Stimulated activated CD4-positive, alpha-beta T cell treated with anti-CD3 and anti-CD28 coated beads, Interleukin-1b, Interleukin-23, amount 100 ng/mL, for 1 hour (primary cell): ENCODE measurements around the gene FSHR.

ENCODE experiments used
- DNase-seq, 2 donors: peaks; one replicate each; pipeline ENCODE4 v3.0.0-alpha.2; 2020; ENCODE audit warnings: low read depth in 2 of 2

FSHR gene

DNA sequence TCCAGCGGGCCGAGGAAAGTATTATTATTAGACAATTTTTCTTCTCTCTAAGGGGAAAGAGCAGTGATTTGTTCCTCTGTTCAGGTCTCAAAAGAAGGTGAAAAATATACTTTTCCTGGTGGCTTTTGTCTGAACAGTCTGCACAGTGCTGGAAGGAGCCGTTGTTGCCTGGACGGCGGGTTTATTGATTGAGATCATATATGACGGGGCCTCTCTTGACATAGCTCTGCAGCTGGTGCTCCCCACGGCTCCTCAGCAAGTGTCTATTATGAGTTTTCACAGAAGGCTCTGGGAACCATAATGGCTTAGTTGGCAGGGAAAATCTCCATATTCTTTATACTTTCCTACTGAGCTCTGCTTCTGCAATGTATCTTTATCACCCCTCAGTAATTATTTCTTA lies 42.9 kb downstream of the FSHR start:
- no peak for DNase-seq

GRCh38 chr2:49111006-49111405 lies 43.3 kb downstream of the FSHR start:
- no peak for DNase-seq

DNA sequence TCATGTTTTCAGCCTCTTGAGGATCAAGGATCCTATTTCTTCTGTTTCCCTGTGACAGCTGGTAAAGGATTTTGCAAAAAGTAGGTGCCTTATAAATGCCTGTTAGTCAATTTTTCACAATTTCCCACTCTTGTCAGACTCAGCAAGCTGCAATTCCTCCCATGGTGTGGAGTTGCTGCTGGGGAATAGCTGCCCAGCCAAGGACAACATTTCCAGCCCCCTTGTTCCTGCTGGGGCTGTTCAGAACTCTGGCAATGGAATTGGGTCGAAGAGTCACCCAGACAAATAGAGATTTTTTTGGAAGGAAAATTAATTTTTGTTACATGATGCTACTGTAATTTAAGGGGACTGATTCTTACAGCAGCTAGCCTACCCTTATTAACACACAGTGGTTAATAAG lies 43.7 kb downstream of the FSHR start:
- DNase-seq: no peak

GRCh38 chr2:49108851-49109250 lies 45.5 kb downstream of the FSHR start:
- DNase-seq: no peak

- DNase-seq: no peak
These were observed 45.9 kb downstream of the FSHR start for GRCh38 chr2:49108436-49108835.

DNA sequence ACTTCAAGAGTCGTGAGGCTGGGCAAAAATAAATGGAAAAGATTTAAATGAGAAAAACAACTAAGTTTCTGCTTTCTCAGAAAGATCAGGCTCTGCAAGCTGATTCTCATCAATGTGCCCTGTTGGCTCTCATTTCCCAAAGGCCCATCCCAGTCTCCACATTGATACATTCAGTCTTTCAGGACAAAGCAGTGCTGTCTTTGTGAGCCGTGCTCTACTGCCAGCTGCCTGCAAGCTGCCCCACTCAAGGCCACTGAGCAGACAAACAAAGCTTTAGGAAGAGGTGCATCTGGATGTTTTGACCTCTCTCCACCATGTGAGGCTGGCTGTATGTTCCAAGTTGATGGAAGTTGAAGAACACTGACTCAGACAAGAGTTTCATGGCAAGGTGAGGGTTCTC lies 48.8 kb downstream of the FSHR start:
- DNase-seq: no peak

DNA sequence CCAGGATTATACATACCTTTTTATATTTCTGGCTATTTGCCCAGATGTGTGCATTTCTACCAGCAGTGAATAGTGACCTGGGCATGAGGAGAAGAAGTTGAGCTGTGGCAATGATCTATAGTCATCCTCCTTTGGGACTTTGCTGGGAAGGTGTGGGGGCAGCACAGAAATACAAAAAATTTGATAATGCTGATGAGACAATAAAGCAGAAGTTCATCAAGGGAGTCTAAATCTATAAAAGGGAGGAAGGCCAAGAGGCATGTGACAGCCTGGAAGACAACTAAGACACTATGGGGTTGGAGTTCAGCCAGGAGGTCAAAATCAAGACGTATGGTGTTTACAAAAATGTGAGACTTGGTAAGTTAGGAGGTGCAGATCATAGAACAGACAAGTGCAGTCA lies 52.2 kb downstream of the FSHR start:
- no peak for DNase-seq

DNA sequence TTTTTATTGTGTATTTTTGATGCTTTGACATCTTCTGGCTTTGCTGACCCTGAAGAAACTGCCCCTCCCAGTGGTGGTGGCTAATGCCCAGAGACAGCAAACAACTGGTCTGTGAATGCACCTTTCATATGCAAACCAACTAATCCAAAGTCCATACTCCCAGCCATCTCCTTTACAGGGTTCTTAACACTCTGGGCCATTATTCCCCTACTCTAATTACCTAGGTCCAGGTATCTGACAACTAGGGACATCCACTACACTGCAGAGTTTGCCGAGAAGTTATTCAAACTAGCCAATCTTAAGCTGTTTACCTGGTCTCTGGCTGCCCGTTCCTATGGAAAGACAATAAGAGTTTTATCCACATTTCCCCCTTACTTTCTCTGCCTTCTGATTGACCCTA lies 73.6 kb downstream of the FSHR start:
- DNase-seq: no peak

GRCh38 chr2:49070716-49071115 lies 83.6 kb downstream of the FSHR start:
- no peak for DNase-seq

GRCh38 chr2:49069829-49070228 lies 84.5 kb downstream of the FSHR start:
- DNase-seq: no peak

GRCh38 chr2:49068613-49069012 lies 85.7 kb downstream of the FSHR start:
- no peak for DNase-seq

DNA sequence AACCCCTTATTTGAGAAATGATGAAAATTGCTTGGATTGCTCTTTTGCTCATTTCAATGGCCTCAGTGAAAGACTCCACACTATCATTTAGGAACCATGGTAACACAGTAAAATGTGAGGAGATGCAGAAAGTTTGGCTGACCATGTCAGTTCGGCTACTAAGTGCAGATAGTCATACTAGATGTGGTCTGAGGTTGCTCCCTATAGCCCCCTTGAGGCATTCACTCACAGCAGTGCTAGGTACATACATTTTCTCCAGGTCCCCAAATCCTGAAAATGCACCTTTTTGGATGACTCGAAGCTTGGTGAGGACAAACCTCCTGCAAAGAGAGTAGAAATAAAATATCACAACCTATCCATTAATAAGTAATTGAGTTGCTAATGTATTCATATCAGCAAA lies 86.3 kb downstream of the FSHR start:
- DNase-seq: no peak

DNA sequence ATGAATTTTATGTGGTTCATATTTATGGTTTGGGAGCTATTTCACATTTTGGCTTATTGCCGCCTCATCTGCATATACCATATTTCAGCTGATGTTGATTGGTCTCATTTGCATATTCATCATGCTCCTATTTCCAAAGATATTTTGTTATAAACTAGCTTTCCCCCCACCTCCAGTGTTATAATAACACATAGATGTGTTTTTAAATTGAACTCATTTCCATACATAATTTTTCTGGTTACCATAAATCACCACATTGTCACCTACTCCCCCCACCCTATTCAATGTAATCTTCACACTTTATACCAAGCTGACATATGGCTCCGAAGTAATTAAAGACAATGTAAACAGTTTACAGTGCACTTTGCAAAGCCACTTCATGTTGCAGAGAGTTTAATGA lies 101.2 kb downstream of the FSHR start:
- no peak for DNase-seq

DNA sequence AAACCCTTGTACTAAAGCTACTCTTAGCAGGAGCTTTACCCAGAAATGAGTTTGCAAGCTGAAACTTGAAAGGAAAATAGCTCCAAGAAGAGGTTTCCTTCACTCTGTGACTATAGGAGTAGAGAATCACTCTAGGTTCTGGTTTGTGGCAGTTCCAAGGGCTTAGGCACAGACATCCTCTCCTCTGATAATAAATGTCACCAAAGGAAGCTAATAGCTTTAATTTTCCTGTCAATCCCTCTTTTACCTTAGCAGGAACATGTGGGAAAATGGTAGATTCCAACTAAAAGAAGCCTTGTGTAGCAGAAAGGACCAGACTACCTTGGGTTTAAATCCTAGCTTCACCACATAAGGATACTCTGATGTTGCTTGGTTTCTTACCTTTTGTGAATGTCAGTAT lies 104.0 kb downstream of the FSHR start:
- no peak for DNase-seq

GRCh38 chr2:49049161-49049560 lies 105.2 kb downstream of the FSHR start:
- no peak for DNase-seq

DNA sequence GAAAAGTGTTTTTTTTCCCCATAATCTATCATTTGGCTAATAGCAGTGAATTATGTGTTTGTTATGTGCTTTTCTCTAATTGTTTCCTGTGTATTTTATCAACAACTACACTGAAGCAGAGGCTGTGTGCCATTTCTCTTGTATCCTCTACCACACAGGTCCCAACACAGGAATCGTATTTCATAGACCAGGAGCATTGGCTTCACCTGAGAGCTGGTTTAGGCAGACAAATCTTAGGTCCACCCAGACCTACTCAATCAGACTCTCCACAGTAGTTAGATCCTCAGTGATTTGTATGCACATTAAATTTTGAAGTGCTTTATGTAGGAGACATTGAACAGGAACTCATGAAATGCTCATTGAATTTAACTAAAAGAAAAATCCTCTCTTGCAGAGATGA lies 109.2 kb downstream of the FSHR start:
- no peak for DNase-seq

DNA sequence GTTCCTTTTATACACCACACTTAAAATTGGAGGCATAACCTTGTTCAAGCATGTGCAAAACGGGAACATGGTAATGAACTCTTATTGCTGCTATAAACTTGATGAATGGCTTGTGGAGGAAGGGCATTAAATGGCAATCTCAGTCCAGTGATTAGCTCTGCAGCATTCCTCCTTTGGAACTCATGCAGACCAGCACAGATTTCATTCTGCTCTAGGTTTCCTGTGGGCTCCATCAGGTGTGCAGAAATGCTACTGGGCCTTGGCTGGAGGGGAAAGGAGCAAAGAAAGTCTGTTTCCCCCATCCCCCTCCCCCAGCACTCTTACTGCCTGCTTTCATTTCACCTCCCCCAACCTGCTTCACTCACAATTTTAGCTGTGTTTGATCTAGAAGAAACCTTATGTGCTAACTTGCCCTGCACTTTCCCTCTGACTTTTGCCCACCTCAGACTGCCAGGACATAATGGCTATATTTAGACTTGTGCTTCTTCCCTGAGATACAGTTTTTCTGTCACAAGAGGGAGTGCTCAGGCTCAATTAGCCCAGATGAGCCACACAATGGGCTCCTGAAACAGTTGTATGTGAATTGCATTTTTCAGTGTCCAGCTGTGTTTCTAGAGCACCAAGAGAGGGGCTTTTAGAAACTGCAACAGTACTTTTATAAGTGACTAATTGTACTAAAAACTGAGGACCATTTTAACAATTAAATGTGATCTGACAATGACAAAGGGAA lies 109.8 kb downstream of the FSHR start:
- DNase-seq: no peak

DNA sequence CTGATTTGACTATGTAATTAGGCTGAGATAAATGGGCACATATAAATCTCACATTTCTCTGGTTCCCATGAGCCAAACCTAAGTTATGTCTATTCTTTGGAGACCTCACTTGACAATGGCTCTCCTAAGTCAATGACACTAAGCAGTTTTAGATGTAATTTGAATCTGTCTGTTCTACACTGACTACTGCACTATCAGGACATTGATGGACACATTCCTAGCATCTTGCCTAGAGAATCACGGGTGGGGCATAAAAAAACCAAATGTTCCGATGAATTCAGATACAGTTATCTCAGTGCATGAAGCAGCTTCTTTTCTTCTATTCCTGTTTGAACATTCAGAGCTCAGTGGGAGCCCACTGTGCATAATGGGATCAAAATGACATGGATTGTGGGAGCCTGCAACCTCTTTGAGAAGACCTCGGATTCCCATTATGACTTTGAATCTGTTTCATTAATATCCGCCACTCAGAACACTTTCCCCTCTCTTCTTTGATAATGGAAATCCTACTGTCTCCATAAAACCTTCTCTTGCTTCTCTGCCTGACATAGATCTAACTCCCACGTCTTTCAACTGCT lies 110.8 kb downstream of the FSHR start:
- DNase-seq: no peak

DNA sequence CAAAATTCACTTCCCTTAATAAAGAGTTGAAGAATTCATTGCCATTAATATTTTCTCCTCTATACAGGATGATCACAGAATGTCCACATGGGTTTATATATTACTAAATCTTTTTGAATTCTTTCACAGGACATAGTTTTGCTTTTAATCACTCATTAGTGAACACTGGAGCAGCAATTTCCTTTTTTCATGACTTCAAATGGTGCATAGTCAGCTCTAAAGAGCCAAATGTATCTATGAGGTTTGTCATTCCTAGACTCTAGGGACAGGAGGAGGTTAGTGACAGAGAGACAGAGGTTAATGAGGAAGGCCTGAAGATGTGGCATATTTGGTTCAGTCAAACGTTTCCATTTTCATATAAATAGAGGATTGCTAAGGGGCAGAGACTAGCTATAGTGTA lies 111.8 kb downstream of the FSHR start:
- no peak for DNase-seq

- no peak for DNase-seq
These were observed 113.3 kb downstream of the FSHR start for GRCh38 chr2:49041061-49041460.

DNA sequence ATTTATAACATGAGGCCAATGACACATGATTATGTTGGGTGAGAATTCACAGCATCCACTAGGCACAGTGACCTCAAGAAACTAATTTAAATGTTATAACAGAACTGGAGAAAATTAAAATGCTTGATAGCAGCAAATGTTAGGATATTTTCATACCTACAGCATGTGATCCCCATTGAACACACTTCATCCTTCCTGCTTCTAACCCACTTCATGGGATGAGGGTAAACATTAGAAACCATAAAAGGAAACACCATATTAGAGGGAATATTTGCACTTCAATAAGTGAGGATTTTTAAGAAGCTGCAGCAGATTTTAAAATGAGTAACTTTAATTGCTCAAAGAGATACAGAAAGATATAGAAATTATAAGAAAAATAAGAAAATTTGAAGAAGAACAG lies 117.1 kb downstream of the FSHR start:
- DNase-seq: no peak

GRCh38 chr2:49035481-49035880 lies 118.8 kb downstream of the FSHR start:
- no peak for DNase-seq

DNA sequence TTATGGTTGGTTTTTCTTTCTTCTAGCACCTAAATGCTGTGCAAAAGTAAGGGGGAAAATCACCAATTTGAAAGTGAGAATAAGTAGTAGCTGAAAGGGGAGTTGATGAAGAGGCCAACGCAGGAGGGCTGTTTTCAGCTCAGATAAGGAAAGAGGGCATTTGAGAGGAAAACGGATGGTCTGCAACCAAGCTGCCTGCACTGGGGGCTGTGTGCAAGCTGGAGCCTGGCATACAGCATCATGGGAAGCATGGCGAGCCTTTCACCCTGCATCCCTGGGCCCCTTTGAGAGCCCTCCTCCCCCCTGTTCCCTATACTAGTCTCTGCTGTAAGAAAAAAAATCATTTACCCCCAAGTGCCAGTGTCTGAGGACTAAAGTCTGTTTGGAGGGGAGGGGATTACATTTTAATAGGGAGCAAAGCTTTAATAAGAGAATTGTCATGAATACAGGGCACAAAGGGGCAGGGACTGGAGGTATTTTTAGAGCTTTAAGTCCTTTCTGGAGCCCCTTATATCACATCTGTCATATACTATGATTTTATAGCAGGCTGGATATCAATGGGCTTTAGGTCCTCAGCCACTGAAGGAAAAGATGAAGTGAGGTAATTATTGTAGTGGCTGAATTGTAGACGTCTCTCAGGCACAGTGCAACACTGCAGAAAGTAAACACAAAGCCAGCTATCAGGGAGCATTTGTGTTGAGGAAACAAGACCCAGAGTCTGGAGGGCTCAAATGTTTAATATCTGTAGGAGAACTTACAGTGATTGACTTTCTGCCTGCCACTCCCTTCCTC lies 120.7 kb downstream of the FSHR start:
- no peak for DNase-seq
